HG03575 (cell line): ENCODE measurements around the gene GNG13.

Experiments
- ATAC-seq: cut with Tn5 transposase; IDR thresholded peaks from one replicate; pipeline ENCODE4 v1.9.1; 2021; ENCODE audit not compliant: unreplicated experiment, insufficient number of reproducible peaks, low FRiP score; ENCODE audit errors: extremely low read depth

GNG13 gene

DNA sequence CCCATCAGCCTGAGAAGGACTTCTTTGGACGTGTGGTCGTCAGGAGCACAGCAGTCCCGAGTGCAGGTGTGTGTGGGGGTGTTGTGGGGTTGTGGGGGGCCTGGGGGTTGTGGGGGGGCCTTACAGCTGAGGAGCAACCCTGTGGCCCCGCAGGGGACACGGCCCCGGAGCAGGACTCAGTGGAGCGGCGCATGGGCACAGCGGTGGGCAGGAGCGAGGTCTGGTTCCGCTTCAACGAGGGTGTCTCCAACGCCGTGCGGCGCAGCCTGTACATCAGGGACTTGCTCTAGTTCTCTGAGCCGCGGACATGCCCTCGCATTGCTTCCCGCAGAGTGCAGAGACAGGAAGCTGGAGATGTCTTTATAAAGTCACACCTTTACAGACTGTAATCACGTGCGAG lies 2.8 kb downstream of the GNG13 start:
- no peak for ATAC-seq

- no peak for ATAC-seq
Measured at GRCh38 chr16:797120-797420, 3.5 kb downstream of the GNG13 start.

DNA sequence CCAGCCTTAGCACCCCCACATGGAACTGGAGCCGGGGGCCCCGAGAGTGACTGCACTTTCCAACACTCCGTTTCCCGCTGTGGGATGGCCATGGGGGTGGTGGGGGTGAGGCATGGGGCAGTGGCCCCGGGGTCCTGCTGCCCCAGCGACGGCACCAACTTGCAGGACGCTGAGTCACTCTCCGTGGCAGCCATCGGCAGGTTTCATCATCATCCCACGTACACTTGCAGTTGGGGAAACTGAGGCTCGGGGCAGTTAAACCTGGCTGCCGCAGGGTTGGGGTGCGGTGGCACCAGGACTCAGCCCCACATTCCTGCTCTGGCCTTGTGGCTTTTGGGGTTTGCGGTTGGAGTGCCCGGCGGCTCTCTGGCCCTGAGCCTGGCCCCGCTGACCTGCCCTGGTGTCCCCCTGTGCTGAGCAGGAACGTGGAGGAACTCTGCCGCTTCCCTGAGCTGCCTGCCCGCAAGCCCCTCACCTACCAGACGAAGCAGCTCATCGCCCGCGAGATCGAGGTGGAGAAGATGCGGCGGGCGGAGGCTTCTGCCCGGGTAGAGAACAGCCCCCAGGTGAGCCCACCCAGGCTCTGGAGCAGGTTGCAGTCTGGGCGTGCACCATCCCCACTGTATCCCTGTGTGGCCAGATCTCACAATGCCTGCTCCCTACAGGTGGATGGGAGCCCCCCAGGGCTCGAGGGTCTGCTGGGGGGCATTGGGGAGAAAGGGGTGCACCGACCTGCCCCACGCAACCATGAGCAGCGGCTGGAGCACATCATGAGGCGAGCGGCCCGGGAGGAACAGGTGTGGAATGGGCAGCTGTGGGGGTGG lies 4.0 kb downstream of the GNG13 start:
- no peak for ATAC-seq

DNA sequence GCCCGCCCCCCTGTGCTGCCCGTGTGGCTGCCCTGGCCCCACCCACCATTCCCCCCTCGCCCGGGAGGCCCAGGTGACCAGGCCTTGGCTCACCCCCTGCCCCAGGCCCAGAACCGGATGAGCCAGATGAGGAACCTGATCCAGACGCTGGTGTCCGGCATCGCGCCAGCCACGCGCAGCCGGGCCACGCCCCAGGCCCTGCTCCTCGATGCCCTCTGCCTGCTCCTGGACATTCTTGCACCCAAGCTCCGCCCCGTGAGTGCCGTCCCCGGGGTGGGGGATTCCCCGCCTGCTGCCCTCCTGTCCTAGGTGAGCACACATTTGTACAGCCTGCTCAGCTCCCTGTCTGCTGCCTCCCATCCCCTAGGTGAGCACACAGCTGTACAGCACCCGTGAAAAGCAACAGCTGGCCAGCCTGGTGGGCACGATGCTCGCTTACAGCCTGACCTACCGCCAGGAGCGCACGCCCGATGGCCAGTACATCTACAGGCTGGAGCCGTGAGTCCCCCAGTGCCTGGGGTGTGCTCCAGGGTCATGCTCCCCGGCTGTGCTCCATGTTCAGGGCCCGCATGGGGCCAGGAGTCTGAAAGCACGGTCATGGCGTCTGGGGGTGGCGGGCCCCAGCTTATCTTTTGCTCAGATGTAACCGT lies 4.8 kb downstream of the GNG13 start:
- no peak for ATAC-seq

- ATAC-seq: no peak
Measured at GRCh38 chr16:794853-795466, 5.6 kb downstream of the GNG13 start.

- no peak for ATAC-seq
Measured at GRCh38 chr16:794091-794822, 6.3 kb downstream of the GNG13 start.

GRCh38 chr16:793414-793813 lies 7.1 kb downstream of the GNG13 start:
- no peak for ATAC-seq

- no peak for ATAC-seq
Measured at GRCh38 chr16:792221-792995, 8.1 kb downstream of the GNG13 start.

GRCh38 chr16:791131-791530 lies 9.4 kb downstream of the GNG13 start:
- no peak for ATAC-seq

- ATAC-seq: no peak
Measured at GRCh38 chr16:790086-790485, 10.4 kb downstream of the GNG13 start.

- ATAC-seq: no peak
Measured at GRCh38 chr16:789191-789850, 11.2 kb downstream of the GNG13 start.

- ATAC-seq: no peak
Measured at GRCh38 chr16:788399-789126, 12.0 kb downstream of the GNG13 start, which contains the start of gene CHTF18. Gene CHTF18 (plus strand): TSS chr16:788620. CDS start chr16:788685, 65 bp downstream.

- ATAC-seq: no peak
Measured at GRCh38 chr16:787978-788398, 12.5 kb downstream of the GNG13 start, which contains the start of gene RPUSD1. Gene RPUSD1 (minus strand): TSS chr16:788381. CDS start chr16:787737, 644 bp downstream.

DNA sequence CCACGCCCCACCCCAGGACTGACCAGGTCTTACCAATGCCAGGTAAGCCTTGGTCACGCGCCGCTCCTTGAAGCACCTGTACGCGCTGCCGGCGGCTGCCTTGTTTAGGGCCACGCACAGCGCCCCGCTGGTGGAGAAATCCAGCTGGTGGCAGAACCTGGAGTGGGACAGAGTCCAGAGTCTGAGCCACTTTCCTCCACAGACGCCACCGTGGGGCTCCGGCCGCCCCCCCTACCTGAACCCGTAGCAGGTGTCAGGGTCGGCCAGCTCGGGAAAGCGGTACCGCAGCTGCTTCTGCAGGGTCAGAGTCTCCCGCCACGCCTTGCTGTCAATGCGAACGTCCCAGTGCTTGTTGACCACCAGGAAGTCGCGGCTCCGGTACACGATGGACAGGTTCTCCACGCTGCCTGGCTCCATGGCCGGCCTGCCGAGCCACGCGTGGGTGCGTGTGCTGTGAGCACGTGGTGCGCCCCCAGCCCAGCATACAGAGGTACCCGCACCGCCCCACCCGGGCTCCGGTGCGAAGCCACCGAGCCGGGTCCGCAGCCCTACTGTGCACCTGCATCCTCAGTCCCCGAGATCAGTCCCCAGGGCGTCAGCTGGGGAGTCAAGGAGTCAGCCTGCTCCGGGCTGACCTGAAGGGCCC lies 13.1 kb downstream of the GNG13 start:
- no peak for ATAC-seq

- no peak for ATAC-seq
Measured at GRCh38 chr16:785563-786535, 14.7 kb downstream of the GNG13 start.

- ATAC-seq: no peak
Measured at GRCh38 chr16:784431-784830, 16.1 kb downstream of the GNG13 start.
